NCI-H128 (cell line): ENCODE measurements around the gene GDPD5.

Experiments
- DNase-seq: peaks from one replicate; lab custom pipeline; 2025; ENCODE audit not compliant: unreplicated experiment; lab: John Stamatoyannopoulos, UW

GDPD5 gene

DNA sequence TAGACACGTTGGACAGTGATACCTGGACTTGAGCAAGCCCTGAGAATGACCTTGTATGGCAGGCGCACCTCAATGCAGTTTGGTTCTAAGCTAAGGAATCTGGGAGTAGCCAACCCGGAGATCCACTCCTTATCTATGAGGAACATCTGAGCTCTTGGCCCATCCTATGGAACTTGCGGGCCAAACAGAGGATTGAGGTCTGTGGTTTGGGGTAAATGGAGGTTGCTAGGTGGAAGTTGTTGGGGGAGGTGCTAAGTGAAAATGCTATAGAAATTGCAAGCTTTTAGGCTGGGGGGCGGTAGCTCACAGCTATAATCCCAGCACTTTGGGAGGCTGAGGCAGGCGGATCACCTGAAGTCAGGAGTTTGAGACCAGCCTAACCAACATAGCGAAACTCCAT lies 8.9 kb downstream of the GDPD5 start:
- no peak for DNase-seq

DNA sequence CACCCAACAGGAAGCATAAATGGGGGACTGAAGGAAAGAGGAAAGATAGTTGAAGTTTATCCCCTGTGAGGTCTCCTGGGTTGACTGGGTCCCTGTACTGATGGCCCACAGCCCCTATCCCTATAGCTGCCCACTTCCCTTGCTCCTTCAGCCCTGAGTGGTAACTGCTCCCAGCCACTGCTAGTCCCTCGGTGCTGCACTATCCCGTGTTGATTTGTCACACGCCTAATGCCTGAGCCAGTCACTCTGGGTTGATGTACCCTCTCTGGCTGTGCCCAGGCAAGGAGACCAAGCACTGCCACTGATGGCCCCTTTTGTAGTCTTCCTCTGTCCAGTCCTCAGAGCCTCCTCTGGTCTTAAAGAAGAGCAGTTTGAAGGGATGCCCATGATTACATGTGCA lies 9.6 kb downstream of the GDPD5 start:
- no peak for DNase-seq

GRCh38 chr11:75514596-75514995 lies 11.1 kb downstream of the GDPD5 start:
- DNase-seq = no peak

GRCh38 chr11:75513250-75513649 lies 12.5 kb downstream of the GDPD5 start:
- no peak for DNase-seq

- no peak for DNase-seq
Observed at GRCh38 chr11:75510723-75511019, 15.1 kb downstream of the GDPD5 start.

DNA sequence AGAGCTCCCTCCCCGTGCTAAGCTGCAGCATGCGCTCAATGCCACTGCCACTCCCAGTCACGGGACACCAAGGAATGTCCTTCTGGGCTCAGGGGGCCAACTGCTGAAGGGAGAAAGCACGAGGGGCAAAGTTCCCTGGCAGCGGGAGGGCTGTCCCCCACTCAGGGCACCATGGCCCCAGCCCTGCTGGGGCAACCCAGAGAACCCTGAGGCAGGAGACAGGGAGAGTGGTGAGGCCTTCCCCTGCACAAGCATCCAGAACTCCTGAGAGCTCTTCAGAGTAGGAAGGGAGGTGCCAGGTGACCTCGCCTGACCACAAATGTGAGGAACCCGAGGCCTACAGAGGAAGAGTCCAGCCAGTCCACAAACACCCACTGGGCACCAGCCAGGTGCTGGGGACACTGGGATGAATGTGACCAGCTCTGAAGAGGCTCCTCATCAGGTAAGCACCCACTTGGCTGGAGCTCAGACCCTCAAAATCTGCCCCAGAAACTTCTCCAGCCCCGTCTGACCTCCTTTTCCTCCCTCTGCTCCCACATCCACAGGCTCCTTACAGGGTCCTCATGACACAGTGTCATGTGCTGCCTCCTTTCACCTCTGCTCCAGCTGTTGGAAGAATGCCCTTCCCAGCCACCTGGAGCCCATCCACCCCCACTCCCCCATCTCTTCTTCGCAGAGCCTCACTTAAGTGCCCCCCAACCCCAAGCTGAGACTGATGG lies 15.6 kb downstream of the GDPD5 start:
- DNase-seq = no peak

GRCh38 chr11:75509020-75509720 lies 16.6 kb downstream of the GDPD5 start:
- DNase-seq = no peak

GRCh38 chr11:75508051-75508561 lies 17.6 kb downstream of the GDPD5 start:
- DNase-seq = no peak

- no peak for DNase-seq
Observed at GRCh38 chr11:75507571-75507970, 18.2 kb downstream of the GDPD5 start.

- DNase-seq = no peak
Observed at GRCh38 chr11:75506827-75507226, 18.9 kb downstream of the GDPD5 start.

DNA sequence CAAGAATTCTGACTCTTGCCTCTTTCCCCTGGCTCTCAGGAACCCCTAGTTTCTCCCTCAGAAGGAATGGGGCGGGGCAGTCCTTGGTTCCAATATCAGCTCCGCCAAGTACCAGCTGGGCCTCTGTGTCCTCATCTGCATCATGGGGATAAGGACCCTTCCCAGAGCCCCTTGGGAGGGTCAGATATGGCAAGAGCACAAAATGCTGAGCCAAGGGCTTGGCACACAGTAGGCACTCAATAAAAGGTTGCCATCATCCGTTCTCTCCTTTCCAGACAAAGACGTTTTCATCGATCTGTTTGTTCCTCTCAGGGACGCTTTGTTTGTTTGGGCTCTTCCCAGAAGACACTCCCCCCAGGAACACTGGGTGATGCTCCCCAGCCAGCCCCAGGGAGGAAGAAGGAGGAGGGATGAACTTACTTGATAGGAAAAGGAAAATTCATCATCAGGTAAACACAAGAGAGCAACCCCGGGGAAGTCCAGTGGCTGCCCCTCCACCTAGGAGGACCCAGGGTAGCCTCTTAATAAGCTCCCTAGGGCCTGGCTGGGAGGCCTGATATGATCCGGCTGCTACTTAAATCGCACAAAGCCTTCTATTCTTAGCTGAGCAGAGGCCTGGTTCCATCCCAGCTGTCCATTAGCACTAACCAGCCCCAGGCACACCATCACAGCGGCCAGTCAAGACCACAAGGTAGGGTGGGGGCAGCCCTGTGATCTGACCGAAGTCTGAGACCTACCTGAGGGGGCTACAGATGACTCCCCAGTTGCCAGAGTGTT lies 19.6 kb downstream of the GDPD5 start:
- no peak for DNase-seq

DNA sequence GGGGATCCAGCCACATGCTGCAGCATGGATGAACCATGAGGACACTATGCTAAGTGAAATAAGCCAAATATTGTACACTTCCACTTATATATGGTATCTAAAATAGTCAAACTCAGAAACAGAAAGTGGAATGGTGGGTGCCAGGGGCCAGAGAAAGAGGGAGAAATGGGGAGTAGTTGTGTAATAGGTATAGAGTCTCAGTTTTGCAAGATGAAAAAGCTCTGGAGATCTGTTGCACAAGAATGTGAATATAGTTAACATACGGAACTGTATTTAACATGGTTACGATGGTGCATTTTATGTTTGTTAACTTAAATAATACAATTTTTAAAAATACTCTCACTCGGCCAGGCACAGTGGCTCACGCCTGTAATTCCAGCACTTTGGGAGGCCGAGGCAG lies 21.2 kb downstream of the GDPD5 start:
- DNase-seq = no peak

DNA sequence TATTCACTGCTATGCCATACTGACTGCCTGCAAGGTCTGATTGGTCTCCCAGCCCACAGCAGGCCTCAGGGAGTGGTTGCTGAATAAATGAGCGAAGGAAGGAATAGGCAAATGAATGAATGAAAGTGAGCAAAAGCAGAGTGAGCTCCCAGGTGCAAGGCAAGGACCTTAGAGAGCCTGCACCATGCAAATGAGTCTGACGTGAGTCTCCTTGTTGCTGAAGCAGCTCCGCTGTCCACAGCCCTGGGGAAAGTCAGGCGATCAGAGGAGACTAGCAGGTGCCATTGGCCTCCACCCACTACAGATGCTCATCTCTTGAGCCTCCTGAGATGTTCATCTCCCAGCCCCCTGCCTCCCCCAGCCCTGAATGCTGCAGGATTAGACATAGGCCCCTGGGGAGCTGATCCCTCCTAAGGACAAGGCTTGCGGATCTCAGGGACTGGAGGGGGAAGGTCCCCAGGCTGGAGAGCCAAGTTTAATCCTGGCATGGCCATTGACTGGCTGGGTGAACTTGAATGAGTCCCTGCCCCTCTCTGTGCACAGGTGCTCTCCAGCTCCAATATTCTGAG lies 22.1 kb downstream of the GDPD5 start:
- DNase-seq = no peak

DNA sequence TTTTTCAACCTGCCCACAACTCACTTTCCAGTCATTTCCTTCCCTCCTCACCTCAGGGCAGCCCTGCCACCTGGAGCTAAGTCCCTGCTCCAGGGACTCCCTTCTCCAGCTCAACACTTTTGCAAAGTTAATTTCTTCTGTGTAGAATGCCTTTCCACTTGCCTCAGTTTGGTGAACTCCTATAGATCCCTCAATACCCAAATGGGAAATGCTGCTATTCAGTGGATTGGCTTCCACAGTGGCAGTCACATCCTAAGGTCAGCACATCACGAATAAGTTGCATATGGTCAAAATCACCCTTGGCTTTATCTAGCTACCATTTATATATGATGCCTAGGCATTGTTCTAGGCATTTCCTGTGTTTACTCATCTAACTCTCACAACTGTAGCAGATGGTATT lies 23.6 kb downstream of the GDPD5 start:
- no peak for DNase-seq

GRCh38 chr11:75500742-75501141 lies 25.0 kb downstream of the GDPD5 start:
- DNase-seq = no peak

DNA sequence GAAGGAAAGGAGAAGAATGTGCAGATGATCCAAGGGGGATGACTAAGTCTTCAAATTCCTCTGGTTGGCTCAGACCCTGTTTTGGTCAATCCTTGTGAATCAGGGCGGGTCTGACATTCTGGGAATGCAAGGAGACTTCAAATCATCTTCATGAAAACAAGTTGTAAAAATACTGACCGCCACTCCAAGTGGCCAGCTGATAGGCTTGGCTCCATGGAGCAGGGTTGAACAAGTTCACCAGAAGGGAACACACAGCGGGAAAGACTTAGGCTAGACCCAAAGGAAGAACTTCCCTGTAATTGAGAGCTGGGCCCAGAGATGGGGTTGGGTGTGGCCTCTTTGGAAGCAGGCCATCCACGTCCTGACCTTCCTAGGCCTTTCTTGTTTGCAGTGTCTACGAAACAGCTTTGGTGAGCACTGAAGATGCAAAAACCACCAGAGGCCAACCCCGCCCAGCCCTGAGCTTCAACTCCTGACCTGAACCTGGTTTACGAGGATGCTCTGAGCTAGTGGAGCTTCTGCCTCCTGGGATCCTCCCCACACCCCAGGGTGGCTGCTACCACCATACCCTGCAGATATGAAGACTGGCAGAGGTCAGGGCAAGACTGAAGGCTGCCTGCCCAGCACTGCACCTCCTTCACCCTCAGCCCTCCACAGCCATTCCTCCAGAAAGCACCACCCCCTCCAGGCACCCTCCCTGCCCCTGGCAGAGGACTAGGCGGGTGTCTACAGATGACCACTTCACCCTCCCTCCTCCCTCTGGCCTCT lies 26.1 kb downstream of the GDPD5 start:
- DNase-seq = no peak

GRCh38 chr11:75498556-75499255 lies 27.0 kb downstream of the GDPD5 start:
- DNase-seq = no peak

DNA sequence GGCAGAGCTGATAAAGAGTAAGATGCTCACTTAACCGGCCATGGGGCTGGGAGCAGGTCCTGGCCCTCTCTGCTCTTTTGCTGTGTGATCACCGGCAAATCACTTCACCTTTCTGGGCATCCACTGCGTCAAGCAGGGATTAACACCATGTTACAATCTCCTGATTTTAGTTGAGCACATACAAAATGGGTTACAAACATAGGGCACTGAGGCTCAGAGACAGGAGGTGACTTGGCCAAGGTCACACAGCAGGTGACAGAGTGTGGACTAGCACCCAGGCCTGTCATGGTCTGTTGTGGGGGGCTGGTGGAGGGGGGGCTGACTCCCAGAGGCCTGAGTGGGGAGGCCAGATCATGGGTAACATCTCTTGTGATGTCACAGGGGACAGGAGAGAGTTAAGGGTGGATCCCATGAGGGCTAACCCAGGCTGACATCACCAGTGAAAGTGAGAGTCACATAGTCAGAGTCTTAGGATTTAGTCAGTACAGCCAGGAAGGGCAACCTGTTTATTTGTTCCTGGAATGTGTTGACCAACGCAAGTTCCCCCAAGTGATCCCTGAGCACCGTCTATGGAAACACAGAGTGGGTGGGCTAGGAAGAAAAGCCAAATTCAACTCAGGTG lies 27.8 kb downstream of the GDPD5 start:
- DNase-seq = no peak

DNA sequence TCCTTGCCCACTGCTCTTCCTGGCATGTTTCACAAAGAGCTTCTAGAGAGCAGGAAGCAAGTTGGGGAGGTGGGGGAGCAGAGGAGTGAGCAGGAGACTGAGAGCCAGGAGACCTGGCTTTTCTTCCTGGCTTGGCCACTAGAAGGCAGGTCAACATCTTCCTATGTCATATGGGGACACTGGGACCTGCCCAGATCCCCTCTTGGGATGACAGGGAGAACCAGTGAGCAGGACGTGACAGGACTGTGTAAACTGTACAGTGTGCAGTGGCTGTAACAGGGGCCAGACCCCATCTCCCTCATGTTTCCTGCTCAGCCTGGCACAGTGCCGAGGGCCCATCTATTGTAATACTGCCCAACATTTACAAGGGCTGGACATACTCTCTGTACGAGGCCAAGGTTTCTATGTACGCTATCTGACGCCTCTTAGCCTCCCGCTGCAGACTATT lies 29.4 kb downstream of the GDPD5 start:
- no peak for DNase-seq
